IMR-90 (cell line): ENCODE data around the gene AMOTL1. TPM values are rescaled to one million over a fixed set of nuclear protein-coding genes. Genes with fewer than 3 reads are reported as not detected.

Experiments
- ATAC-seq: fragments of 200-7000 bp; cut with Tn5 transposase; 2 replicates; pipeline ENCODE4 v1.9.1; 2020; ENCODE audit warnings: low read depth, mild to moderate bottlenecking, moderate library complexity
- BruUV-seq: library from RNA; stranded (reverse); fragments of 400-500 nt; replicated peaks from 2 replicates; lab custom pipeline; 2021; lab: Mats Ljungman, UMichigan
- CTCF ChIA-PET: fragments of 300-600 bp; formaldehyde crosslinking; extraction: SDS; loops from one replicate; lab custom pipeline; 2021; ENCODE audit warnings: antibody characterized with exemption; lab: Yijun Ruan, JAX
- POLR2A ChIA-PET: fragments of 300-600 bp; sonication (Branson Sonifier 250); formaldehyde crosslinking; loops from one replicate; lab custom pipeline; 2022; ENCODE audit warnings: antibody characterized with exemption; ENCODE audit not compliant: unreplicated experiment; lab: Charles Lee
- DNase-seq: peaks from one replicate; pipeline ENCODE4 v3.0.0; 2013
- H2AFZ ChIP-seq: replicated peaks from 2 replicates; pipeline ENCODE3; 2013; ENCODE audit warnings: low read length, mild to moderate bottlenecking; ENCODE audit not compliant: poor library complexity
- H2AK5ac ChIP-seq: 2 replicates; pipeline ENCODE4 v1.6.1; 2013; ENCODE audit warnings: low read depth, low read length, inconsistent platforms
- H2AK9ac ChIP-seq: replicated peaks from 2 replicates; pipeline ENCODE3; 2013; ENCODE audit warnings: mild to moderate bottlenecking, low read depth, low read length, moderate library complexity; ENCODE audit not compliant: poor library complexity
- H2BK120ac ChIP-seq: 2 replicates; pipeline ENCODE4 v1.6.1; 2013; ENCODE audit warnings: low read depth, low read length, inconsistent platforms
- H2BK15ac ChIP-seq: 3 replicates; pipeline ENCODE4 v1.6.1; 2013; ENCODE audit warnings: low read depth, low read length, inconsistent platforms
- H2BK20ac ChIP-seq: 2 replicates; pipeline ENCODE4 v1.6.1; 2013; ENCODE audit warnings: low read depth, mild to moderate bottlenecking, inconsistent platforms, low read length, moderate library complexity
- H2BK5ac ChIP-seq: 2 replicates; pipeline ENCODE4 v1.6.1; 2013; ENCODE audit warnings: mild to moderate bottlenecking, low read depth, low read length, inconsistent platforms; ENCODE audit not compliant: poor library complexity, severe bottlenecking
- H3K14ac ChIP-seq: replicated peaks from 2 replicates; pipeline ENCODE4 v1.6.1; 2013; ENCODE audit warnings: low read depth, low read length, inconsistent platforms
- H3K18ac ChIP-seq: 2 replicates; pipeline ENCODE4 v1.6.1; 2013; ENCODE audit warnings: low read depth, low read length, control low read depth
- H3K23ac ChIP-seq: 2 replicates; pipeline ENCODE4 v1.6.1; 2013; ENCODE audit warnings: low read depth, low read length, inconsistent platforms
- H3K27ac ChIP-seq: 2 replicates; pipeline ENCODE4 v1.5.1; 2013; ENCODE audit warnings: mild to moderate bottlenecking, control low read depth, low read length; ENCODE audit not compliant: insufficient read depth
- H3K27me3 ChIP-seq: 2 replicates; pipeline ENCODE4 v1.6.1; 2013; ENCODE audit warnings: low read length; ENCODE audit not compliant: control insufficient read depth, insufficient read depth
- H3K36me3 ChIP-seq: 2 replicates; pipeline ENCODE4 v1.6.1; 2013; ENCODE audit warnings: low read length, mixed read lengths; ENCODE audit not compliant: control insufficient read depth, insufficient read depth
- H3K4ac ChIP-seq: 2 replicates; pipeline ENCODE4 v1.6.1; 2013; ENCODE audit warnings: low read depth, low read length, inconsistent platforms
- H3K4me1 ChIP-seq: 2 replicates; pipeline ENCODE4 v1.6.1; 2013; ENCODE audit warnings: low read length, mixed read lengths; ENCODE audit not compliant: control insufficient read depth, insufficient read depth
- H3K4me2 ChIP-seq: 2 replicates; pipeline ENCODE4 v1.6.1; 2013; ENCODE audit warnings: low read depth, mild to moderate bottlenecking, control low read depth, low read length, moderate library complexity
- H3K4me3 ChIP-seq: 2 replicates; pipeline ENCODE4 v1.5.1; 2013; ENCODE audit warnings: low read depth, mild to moderate bottlenecking, control low read depth, low read length, moderate library complexity; ENCODE audit not compliant: insufficient read depth
- H3K56ac ChIP-seq: 2 replicates; pipeline ENCODE4 v1.6.1; 2013; ENCODE audit warnings: low read length, inconsistent platforms; ENCODE audit not compliant: insufficient read depth; ENCODE audit errors: extremely low read depth
- H3K79me1 ChIP-seq, 2 experiments: 2 replicates each; pipeline ENCODE4 v1.6.1; 2013; ENCODE audit warnings: low read length in 2 of 2, inconsistent platforms in 1 of 2, low read depth in 1 of 2
- H3K9ac ChIP-seq: 2 replicates; pipeline ENCODE4 v1.6.1; 2013; ENCODE audit warnings: low read depth, low read length, control low read depth
- H3K9me1 ChIP-seq: 2 replicates; pipeline ENCODE4 v1.6.1; 2013; ENCODE audit warnings: low read length, inconsistent platforms; ENCODE audit not compliant: insufficient read depth
- H3K9me3 ChIP-seq: 2 replicates; pipeline ENCODE4 v1.6.1; 2013; ENCODE audit warnings: low read length; ENCODE audit not compliant: control insufficient read depth, insufficient read depth
- H4K20me1 ChIP-seq: 2 replicates; pipeline ENCODE4 v1.6.1; 2013; ENCODE audit warnings: low read length, inconsistent platforms; ENCODE audit not compliant: insufficient read depth
- H4K5ac ChIP-seq: 2 replicates; pipeline ENCODE4 v1.6.1; 2013; ENCODE audit warnings: mild to moderate bottlenecking, low read depth, low read length, control low read depth
- H4K8ac ChIP-seq, 2 experiments: 2 replicates each; pipeline ENCODE4 v1.6.1; 2013; ENCODE audit warnings: low read depth in 2 of 2, low read length in 2 of 2, control low read depth in 1 of 2, inconsistent platforms in 1 of 2
- H4K91ac ChIP-seq: 2 replicates; pipeline ENCODE4 v1.6.1; 2013; ENCODE audit warnings: low read depth, low read length, inconsistent platforms; ENCODE audit not compliant: insufficient read depth
- BHLHE40 ChIP-seq: fragments of 150-350 bp; IDR thresholded peaks from 2 replicates; pipeline ENCODE4 v1.6.1; 2016; ENCODE audit warnings: mild to moderate bottlenecking, low read depth, low read length
- FOS ChIP-seq: fragments of 150-350 bp; IDR thresholded peaks from 2 replicates; pipeline ENCODE4 v1.6.1; 2016; ENCODE audit warnings: low read depth, low read length
- MXI1 ChIP-seq: IDR thresholded peaks from 2 replicates; pipeline ENCODE4 v1.6.1; 2012; ENCODE audit warnings: low read depth, mild to moderate bottlenecking, low read length, moderate library complexity, borderline replicate concordance
- RFX5 ChIP-seq: IDR thresholded peaks from 2 replicates; pipeline ENCODE4 v1.8.0; 2012; ENCODE audit warnings: low read depth, mild to moderate bottlenecking, low read length, moderate library complexity
- SMC3 ChIP-seq: fragments of 150-350 bp; IDR thresholded peaks from 2 replicates; pipeline ENCODE4 v1.6.1; 2016; ENCODE audit warnings: low read depth, mild to moderate bottlenecking, antibody characterized with exemption, low read length, moderate library complexity
- USF2 ChIP-seq: fragments of 150-350 bp; IDR thresholded peaks from 2 replicates; pipeline ENCODE4 v1.6.1; 2017; ENCODE audit warnings: mild to moderate bottlenecking, antibody characterized with exemption, low read length, low read depth
- WGBS, 2 experiments: methylation state at CpG; one replicate each; pipeline versions ENCODE4 v1.1.5 to v1.1.7; 2013; ENCODE audit warnings: missing lambda C conversion rate in 2 of 2; ENCODE audit not compliant: insufficient read length in 1 of 2; ENCODE audit errors: extremely low coverage in 2 of 2; 5-methylcytosine and 5-hydroxymethylcytosine counted together
- dilution Hi-C: fragments of 300-500 bp; cut with HindIII; formaldehyde crosslinking; loops from one replicate; pipeline ENCODE4 v1.14.3; 2018; ENCODE audit warnings: low sequenced_read_pairs; ENCODE audit not compliant: unreplicated experiment
- in situ Hi-C: fragments of 300-500 bp; cut with MboI; formaldehyde crosslinking; loops from 3 replicates; pipeline ENCODE4 v1.14.3; 2019; ENCODE audit warnings: low sequenced_read_pairs, inconsistent platforms, mixed read lengths
- intact Hi-C: fragments of 100-400 bp; cut with micrococcal nuclease; formaldehyde crosslinking; loops from 2 replicates; pipeline ENCODE4 v1.10.0; 2022
- polyA plus RNA-seq, 3 experiments: library from polyadenylated mRNA; depleted of rRNA; stranded (reverse); fragments of >200 nt; gene quantifications; 2 replicates each; pipeline ENCODE4 v1.2.3, GENCODE V29; 2012; ENCODE audit warnings: low replicate concordance in 1 of 3
- total RNA-seq: library from RNA; depleted of rRNA; stranded (reverse); fragments of >200 nt; gene quantifications from 2 replicates; pipeline ENCODE4 v1.2.3, GENCODE V29; 2012

AMOTL1 gene
- total and polyA plus RNA-seq, 2 of the 4 experiments (the other 2 are of a cell fraction) = 18.6 to 49.5 TPM

- H2AK9ac ChIP-seq = no peak overlapping the region
- no peak overlapping the region for H2BK15ac ChIP-seq
- H3K9me1 ChIP-seq = peaks cover 21% of the 10 kb centered on the region
- peaks cover 0 to 27% of the 10 kb centered on the region in 2 experiments; a peak in 3 of 4 replicates for H3K79me1 ChIP-seq
- in situ Hi-C loops = no loop called here
- no peak overlapping the region for H2BK120ac ChIP-seq
- H4K8ac ChIP-seq = no peak overlapping the region
- H3K4me1 ChIP-seq = peaks cover 5% of the 10 kb centered on the region; the same call in 1 of the 2 replicates
- H3K27me3 ChIP-seq = no peaks in the 10 kb centered on the region
- H3K23ac ChIP-seq = no peak overlapping the region
- H4K20me1 ChIP-seq = no peaks in the 10 kb centered on the region
- CTCF ChIA-PET = interaction anchor here (0.7 kb wide), 1 partner anchor 72 kb away, joined by 3 read pairs; no protein-coding TSS in a partner anchor
- H3K9me3 ChIP-seq = no peaks in the 10 kb centered on the region
- intact Hi-C loops = no loop called here
- H2AK5ac ChIP-seq = no peak overlapping the region
- H4K5ac ChIP-seq = no peak overlapping the region
- TF ChIP-seq FOS = no peak
- TF ChIP-seq BHLHE40 = no peak
- TF ChIP-seq SMC3 = no peak
- TF ChIP-seq RFX5 = no peak
- TF ChIP-seq USF2 = no peak
- no peak for TF ChIP-seq MXI1
- H2AFZ ChIP-seq = no peak overlapping the region
- H3K27ac ChIP-seq = no peak overlapping the region
- H2BK5ac ChIP-seq = no peak overlapping the region
- H3K18ac ChIP-seq = no peak overlapping the region
- no peak overlapping the region for H4K91ac ChIP-seq
- H3K14ac ChIP-seq = no peak overlapping the region
- DNase-seq (no peak), ATAC-seq (no peak)
- WGBS, 2 experiments = 80% methylated on average over 4 of the region's 9 CpGs; no CpG with 5 or more reads in 1 of the 2 experiments
- POLR2A ChIA-PET = no interaction called here
- H3K4me2 ChIP-seq = no peak overlapping the region
- H3K4me3 ChIP-seq = no peak overlapping the region
- H3K36me3 ChIP-seq = peaks cover 69% of the 10 kb centered on the region
- H3K56ac ChIP-seq = no peak overlapping the region
- BruUV-seq = no TSS peak
- dilution Hi-C loops = no loop called here
- H3K4ac ChIP-seq = no peak overlapping the region
- H3K9ac ChIP-seq = no peak overlapping the region
- H2BK20ac ChIP-seq = no peak overlapping the region
These were observed 99.0 kb downstream of the AMOTL1 start for GRCh38 chr11:94866936-94867795.
